SK-N-MC (cell line): ENCODE data around the gene TFAM.

ENCODE experiments used
- EZH2 ChIP-seq: fragments of 200-600 bp; sonication (generic); IDR thresholded peaks from one replicate; pipeline ENCODE4 v1.6.1; 2017; ENCODE audit warnings: antibody characterized with exemption
- FOXP2 ChIP-seq: optimal IDR thresholded peaks from 2 replicates; pipeline ENCODE3; 2011; ENCODE audit warnings: mild to moderate bottlenecking, moderate library complexity; ENCODE audit not compliant: insufficient read depth; ENCODE audit errors: extremely low read length, control extremely low read depth

GRCh38 chr10:58433571-58433970 lies 48.4 kb downstream of the TFAM start:
- TF ChIP-seq FOXP2, result no peak
- TF ChIP-seq EZH2, result no peak
